22Rv1 (cell line): ENCODE results near the gene GAGE12J.
"Not testable (repeated sequence)": the region's sequence is repeated elsewhere in the genome, so short reads cannot be mapped to it uniquely, and the experiment has no call there.

Experiments
- CTCF ChIP-seq: fragments of 450-650 bp; IDR thresholded peaks from 2 replicates; pipeline ENCODE4 v1.5.1; 2017; ENCODE audit warnings: mild to moderate bottlenecking
- ZFX ChIP-seq: fragments of 450-650 bp; IDR thresholded peaks from 2 replicates; pipeline ENCODE4 v1.6.1; 2017; ENCODE audit warnings: antibody characterized with exemption, borderline replicate concordance

- TF ChIP-seq CTCF, ZFX: not testable (repeated sequence)
These were observed 22.5 kb upstream of the GAGE12J start for GRCh38 chrX:49299293-49299692.
